Measurements from ENCODE around the gene TMCC3. TPM values are rescaled to one million over a fixed set of nuclear protein-coding genes. Genes with fewer than 3 reads are reported as not detected.

Gene TMCC3
- total RNA-seq, 2 experiments from 2014 or later: 0.11 to 0.25 TPM

GRCh38 chr12:94638521-94638920, 11.8 kb downstream of the TMCC3 start:
- Mint-ChIP-seq H3K27ac (no peak overlapping the region), H3K36me3 (ENCODE audit: low read depth) (no peaks in the 10 kb centered on the region), H3K4me1 (ENCODE audit: low read depth) (peaks cover 9% of the 10 kb centered on the region), H3K4me3 (no peak overlapping the region), H3K27me3 (peaks cover 17% of the 10 kb centered on the region), H3K9me3 (no peaks in the 10 kb centered on the region)
- TF ChIP-seq, protein P1, sequence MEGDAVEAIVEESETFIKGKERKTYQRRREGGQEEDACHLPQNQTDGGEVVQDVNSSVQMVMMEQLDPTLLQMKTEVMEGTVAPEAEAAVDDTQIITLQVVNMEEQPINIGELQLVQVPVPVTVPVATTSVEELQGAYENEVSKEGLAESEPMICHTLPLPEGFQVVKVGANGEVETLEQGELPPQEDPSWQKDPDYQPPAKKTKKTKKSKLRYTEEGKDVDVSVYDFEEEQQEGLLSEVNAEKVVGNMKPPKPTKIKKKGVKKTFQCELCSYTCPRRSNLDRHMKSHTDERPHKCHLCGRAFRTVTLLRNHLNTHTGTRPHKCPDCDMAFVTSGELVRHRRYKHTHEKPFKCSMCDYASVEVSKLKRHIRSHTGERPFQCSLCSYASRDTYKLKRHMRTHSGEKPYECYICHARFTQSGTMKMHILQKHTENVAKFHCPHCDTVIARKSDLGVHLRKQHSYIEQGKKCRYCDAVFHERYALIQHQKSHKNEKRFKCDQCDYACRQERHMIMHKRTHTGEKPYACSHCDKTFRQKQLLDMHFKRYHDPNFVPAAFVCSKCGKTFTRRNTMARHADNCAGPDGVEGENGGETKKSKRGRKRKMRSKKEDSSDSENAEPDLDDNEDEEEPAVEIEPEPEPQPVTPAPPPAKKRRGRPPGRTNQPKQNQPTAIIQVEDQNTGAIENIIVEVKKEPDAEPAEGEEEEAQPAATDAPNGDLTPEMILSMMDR (IDR thresholded peaks at IDR 0.05): no peak
- POLR2A ChIA-PET: interaction anchor here (0.6 to 0.8 kb wide), 2 partner anchors 9 to 10 kb away, joined by 3 to 4 read pairs; no protein-coding TSS in a partner anchor
- intact Hi-C loops (cut with micrococcal nuclease): no loop called here
- ATAC-seq: no peak
- no peak for DNase-seq
- CTCF ChIA-PET: interaction anchor here (1.2 to 1.6 kb wide), 3 partner anchors 11 to 15 kb away, joined by 3 to 4 read pairs (median 4); partner anchors contain the start of gene TMCC3

DNA sequence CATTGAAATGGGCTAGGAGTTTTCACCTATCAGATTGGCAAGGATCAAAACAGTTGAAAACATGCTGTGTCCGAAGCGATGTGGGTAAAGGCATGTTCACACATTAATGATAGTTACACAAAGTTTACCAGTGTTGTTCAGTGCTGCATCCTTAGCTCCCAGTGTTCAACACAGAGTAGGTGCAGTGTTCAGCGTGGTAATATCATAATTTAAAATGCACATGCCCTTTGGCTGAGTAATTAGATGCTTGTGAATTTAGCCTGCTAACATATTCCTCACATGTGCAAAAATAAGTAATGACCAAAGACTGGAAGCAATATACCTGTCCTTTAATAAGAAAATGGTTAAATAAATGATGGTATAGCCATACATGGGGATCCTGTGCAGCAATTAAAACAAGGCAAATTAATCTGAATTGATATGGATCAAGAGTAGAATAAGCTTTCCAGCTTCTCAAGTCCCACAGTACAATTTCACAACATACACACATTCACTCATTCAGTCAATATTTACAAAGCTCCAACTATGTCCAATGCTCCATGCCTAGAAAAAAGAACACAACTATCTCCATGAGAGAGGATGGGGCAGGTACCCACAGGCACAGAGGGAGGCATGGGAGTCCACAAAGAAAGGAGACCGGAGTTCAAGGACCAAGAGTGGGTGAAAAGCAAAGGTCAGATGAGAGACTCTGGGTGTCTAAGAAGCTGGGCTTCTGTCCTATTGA, 12.8 kb downstream of the TMCC3 start:
- intact Hi-C loops (cut with micrococcal nuclease): no loop called here
- ATAC-seq (no peak), DNase-seq (no peak)
- ChIA-PET CTCF (interaction anchor here (1.0 to 1.6 kb wide), 5 partner anchors 12 to 33 kb away, joined by 3 to 4 read pairs (median 4); partner anchors contain the start of gene TMCC3), POLR2A (interaction anchor here (0.6 to 0.8 kb wide), 2 partner anchors 10 to 40 kb away, joined by 3 to 4 read pairs; no protein-coding TSS in a partner anchor)
- TF ChIP-seq, protein P1 (IDR thresholded peaks at IDR 0.05): no peak
- H3K36me3 Mint-ChIP-seq (ENCODE audit: low read depth): no peaks in the 10 kb centered on the region
- peaks cover 7% of the 10 kb centered on the region for H3K4me1 Mint-ChIP-seq (ENCODE audit: low read depth)
- H3K27me3 Mint-ChIP-seq: peaks cover 12% of the 10 kb centered on the region
- no peaks in the 10 kb centered on the region for H3K9me3 Mint-ChIP-seq
- no peak overlapping the region for H3K4me3 Mint-ChIP-seq
- H3K27ac Mint-ChIP-seq: no peak overlapping the region

DNA sequence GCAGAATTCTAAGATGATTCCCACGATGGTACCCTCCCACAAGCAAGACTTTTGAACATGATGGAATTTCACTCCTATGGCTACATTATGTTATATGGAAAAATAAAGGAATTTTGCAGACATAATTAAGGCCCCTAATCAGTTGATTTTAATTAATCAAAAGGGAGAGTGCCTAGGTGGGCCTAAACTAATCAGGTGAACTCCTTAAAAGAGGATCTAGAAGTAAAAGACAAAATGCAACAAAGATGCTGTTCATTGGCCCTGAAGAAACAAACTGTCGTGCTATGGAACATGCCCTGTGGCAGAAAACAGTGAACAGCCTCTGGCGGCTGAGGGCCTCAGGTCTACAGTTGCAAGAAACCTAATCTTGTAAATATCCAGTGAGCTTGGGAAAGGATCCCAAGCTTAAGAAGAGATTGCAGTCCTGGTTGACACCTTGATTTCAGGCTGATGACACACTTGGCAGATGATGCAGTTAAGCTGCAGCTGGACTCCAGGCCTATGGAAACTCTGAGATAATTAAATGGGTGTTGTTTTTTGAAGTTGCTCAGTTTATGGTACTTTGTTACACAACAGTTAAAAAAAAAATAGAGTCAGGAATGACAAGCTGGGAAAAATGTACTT, 13.8 kb downstream of the TMCC3 start:
- ATAC-seq (no peak), DNase-seq (no peak)
- H3K4me3 Mint-ChIP-seq: no peak overlapping the region
- H3K4me1 Mint-ChIP-seq (ENCODE audit: low read depth): peaks cover 7% of the 10 kb centered on the region
- no peak overlapping the region for H3K27ac Mint-ChIP-seq
- CTCF ChIA-PET: interaction anchor here (1.4 kb wide), 1 partner anchor 32 kb away, joined by 4 read pairs; no protein-coding TSS in a partner anchor
- H3K27me3 Mint-ChIP-seq: peaks cover 9% of the 10 kb centered on the region
- POLR2A ChIA-PET: interaction anchor here (0.6 kb wide), 1 partner anchor 39 kb away, joined by 3 read pairs; no protein-coding TSS in a partner anchor
- TF ChIP-seq, protein P1 (IDR thresholded peaks at IDR 0.05): no peak
- no peaks in the 10 kb centered on the region for H3K9me3 Mint-ChIP-seq
- no peaks in the 10 kb centered on the region for H3K36me3 Mint-ChIP-seq (ENCODE audit: low read depth)
- intact Hi-C loops (cut with micrococcal nuclease): no loop called here

DNA sequence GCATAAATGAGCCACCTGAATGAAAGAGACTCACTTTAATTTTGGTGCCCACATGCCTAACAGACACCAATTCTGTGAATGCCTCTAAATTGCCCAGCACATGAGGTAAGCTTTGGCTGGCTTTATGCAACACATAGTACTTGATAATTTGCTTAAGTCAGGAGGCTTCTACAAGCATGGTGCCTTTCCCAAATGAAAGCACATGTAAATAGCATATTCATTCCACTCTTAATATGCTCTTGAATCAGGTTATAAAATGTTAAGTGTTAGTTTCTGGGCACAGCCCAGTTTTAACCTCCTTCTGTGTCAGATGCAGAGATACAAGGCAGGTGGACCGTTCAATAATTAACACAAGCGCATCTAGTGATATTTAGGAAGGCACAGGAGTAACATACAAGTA, 15.6 kb downstream of the TMCC3 start:
- POLR2A ChIA-PET: no interaction called here
- peaks cover 9% of the 10 kb centered on the region for H3K27me3 Mint-ChIP-seq
- no peaks in the 10 kb centered on the region for H3K4me1 Mint-ChIP-seq (ENCODE audit: low read depth)
- DNase-seq (no peak), ATAC-seq (no peak)
- no peak overlapping the region for H3K4me3 Mint-ChIP-seq
- intact Hi-C loops (cut with micrococcal nuclease): no loop called here
- no peaks in the 10 kb centered on the region for H3K9me3 Mint-ChIP-seq
- H3K27ac Mint-ChIP-seq: no peak overlapping the region
- CTCF ChIA-PET: no interaction called here
- TF ChIP-seq, protein P1 (IDR thresholded peaks at IDR 0.05): no peak
- H3K36me3 Mint-ChIP-seq (ENCODE audit: low read depth): no peaks in the 10 kb centered on the region

- no peak overlapping the region for H3K4me3 Mint-ChIP-seq
- no peaks in the 10 kb centered on the region for H3K36me3 Mint-ChIP-seq (ENCODE audit: low read depth)
- CTCF ChIA-PET: no interaction called here
- no peak for DNase-seq
- no peaks in the 10 kb centered on the region for H3K4me1 Mint-ChIP-seq (ENCODE audit: low read depth)
- TF ChIP-seq, protein P1 (IDR thresholded peaks at IDR 0.05): no peak
- intact Hi-C loops (cut with micrococcal nuclease): no loop called here
- H3K27me3 Mint-ChIP-seq: peaks cover 5% of the 10 kb centered on the region
- no peak for ATAC-seq
- POLR2A ChIA-PET: interaction anchor here (0.7 kb wide), 1 partner anchor 493 kb away, joined by 3 read pairs; no protein-coding TSS in a partner anchor
- H3K9me3 Mint-ChIP-seq: no peaks in the 10 kb centered on the region
- no peak overlapping the region for H3K27ac Mint-ChIP-seq
These were observed 17.0 kb downstream of the TMCC3 start for GRCh38 chr12:94633401-94633800.
